Large intestine (tissue), 3 donors: Measurements from ENCODE around the gene PRKCB. TPM values are rescaled to one million over a fixed set of nuclear protein-coding genes. Genes with fewer than 3 reads are reported as not detected.
A peak's percentile ranks its signal among the peaks of the same experiment; 100 is the strongest.

ENCODE experiments used
- DNase-seq, 2 donors: peaks; one replicate each; pipeline versions ENCODE4 v3.0.0 to v3.0.0-alpha.2; 2013
- H3K27ac ChIP-seq: one replicate; pipeline ENCODE4 v1.5.1; 2013; ENCODE audit warnings: low read length
- H3K27me3 ChIP-seq: 2 replicates; pipeline ENCODE4 v1.6.1; 2013; ENCODE audit warnings: low read length; ENCODE audit not compliant: control insufficient read depth, insufficient read depth
- H3K36me3 ChIP-seq: 2 replicates; pipeline ENCODE4 v1.6.1; 2013; ENCODE audit warnings: low read length; ENCODE audit not compliant: control insufficient read depth, insufficient read depth
- H3K4me1 ChIP-seq: one replicate; pipeline ENCODE4 v1.6.1; 2013; ENCODE audit warnings: low read length; ENCODE audit not compliant: control insufficient read depth, insufficient read depth
- H3K4me3 ChIP-seq: one replicate; pipeline ENCODE4 v1.5.1; 2013; ENCODE audit warnings: low read length
- H3K9me3 ChIP-seq: one replicate; pipeline ENCODE4 v1.6.1; 2013; ENCODE audit warnings: mild to moderate bottlenecking, low read depth, low read length, moderate library complexity; ENCODE audit not compliant: control insufficient read depth
- WGBS: methylation state at CpG from one replicate; pipeline ENCODE4 v1.1.5; 2013; ENCODE audit warnings: low lambda C conversion rate; ENCODE audit not compliant: insufficient coverage; 5-methylcytosine and 5-hydroxymethylcytosine counted together
- polyA plus RNA-seq: library from polyadenylated mRNA; unstranded; fragments of 120-200 nt; gene quantifications from one replicate; pipeline ENCODE4 v1.2.1, GENCODE V29; 2013

PRKCB gene
- polyA plus RNA-seq, 1 donor = 3.1 TPM

GRCh38 chr16:24111724-24112302 is 276.0 kb downstream of the PRKCB start:
- Histone ChIP-seq H3K4me1 (no peaks in the 10 kb centered on the region), H3K9me3 (no peaks in the 10 kb centered on the region), H3K27ac (no peak overlapping the region), H3K4me3 (no peak overlapping the region), H3K27me3 (no peaks in the 10 kb centered on the region), H3K36me3 (no peaks in the 10 kb centered on the region)
- DNase-seq = no peak
- 100% methylated on average over 1 of the region's 3 CpGs for WGBS

DNA sequence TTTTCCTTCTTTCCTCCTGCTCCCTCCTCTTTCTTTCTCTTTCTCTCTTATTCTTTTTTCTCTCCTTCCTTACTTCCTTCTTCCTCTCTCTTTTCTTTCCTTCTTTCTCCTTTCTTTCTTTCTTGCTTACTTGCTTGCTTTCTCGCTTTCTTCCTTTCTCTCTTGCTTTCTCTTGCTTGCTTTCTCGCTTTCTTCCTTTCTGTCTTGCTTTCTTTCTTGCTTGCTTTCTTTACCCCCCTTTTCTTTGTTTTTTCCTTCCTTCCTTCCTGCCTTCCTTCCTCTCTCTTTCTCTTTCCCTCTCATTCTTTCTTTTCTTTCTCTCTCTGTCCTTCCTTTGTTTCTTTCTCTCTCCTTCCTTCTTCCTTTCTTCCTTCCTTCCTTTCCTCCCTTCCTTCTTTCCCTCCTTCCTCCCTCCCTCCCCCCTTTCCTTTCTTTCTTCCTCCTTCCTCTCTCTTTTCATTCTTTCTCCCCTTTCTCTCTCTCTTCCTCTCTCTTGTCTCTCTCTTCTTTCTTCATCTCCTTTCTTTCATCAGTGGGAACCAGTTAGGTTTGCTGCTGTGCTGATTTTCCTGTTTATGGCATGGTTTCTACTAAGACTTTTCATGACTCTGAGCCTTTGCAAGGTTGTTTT is 277.4 kb downstream of the PRKCB start:
- Histone ChIP-seq H3K9me3 (no peaks in the 10 kb centered on the region), H3K4me3 (no peak overlapping the region), H3K27me3 (no peaks in the 10 kb centered on the region), H3K36me3 (no peaks in the 10 kb centered on the region), H3K4me1 (no peaks in the 10 kb centered on the region), H3K27ac (no peak overlapping the region)
- DNase-seq = no peak
- 88% methylated on average over 2 of the region's 2 CpGs for WGBS

DNA sequence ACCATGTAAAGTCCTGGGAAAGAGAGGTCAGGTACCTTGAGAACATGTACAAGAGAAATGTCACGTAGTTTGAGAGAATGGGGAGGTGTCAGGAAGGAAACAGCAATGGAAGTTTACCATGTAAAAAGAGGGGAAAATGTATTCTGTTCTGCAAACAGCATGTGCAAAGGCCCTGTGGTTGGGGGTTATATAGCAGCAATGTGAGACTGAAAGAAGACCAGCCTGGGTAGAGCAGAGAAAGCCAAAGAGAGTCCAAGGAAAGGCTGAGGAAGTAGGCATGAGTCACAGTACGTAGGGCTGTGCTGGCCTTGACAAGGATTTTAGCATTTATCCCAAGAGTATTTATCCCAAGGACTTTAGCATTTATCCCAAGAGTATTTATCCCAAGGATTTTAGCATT is 279.1 kb downstream of the PRKCB start:
- peaks cover 5% of the 10 kb centered on the region for H3K27me3 ChIP-seq
- H3K36me3 ChIP-seq = no peaks in the 10 kb centered on the region
- no peak overlapping the region for H3K27ac ChIP-seq
- no peak overlapping the region for H3K4me3 ChIP-seq
- WGBS = 100% methylated on average over 1 of the region's 2 CpGs
- H3K4me1 ChIP-seq = no peaks in the 10 kb centered on the region
- DNase-seq = no peak
- no peaks in the 10 kb centered on the region for H3K9me3 ChIP-seq

- no peak for DNase-seq
- peaks cover 5% of the 10 kb centered on the region for H3K27me3 ChIP-seq
- H3K4me3 ChIP-seq = no peak overlapping the region
- H3K27ac ChIP-seq = no peak overlapping the region
- no peaks in the 10 kb centered on the region for H3K9me3 ChIP-seq
- H3K36me3 ChIP-seq = no peaks in the 10 kb centered on the region
- no peaks in the 10 kb centered on the region for H3K4me1 ChIP-seq
- WGBS = 50% methylated on average over 2 of the region's 10 CpGs
Observed at GRCh38 chr16:24116046-24116776, 280.4 kb downstream of the PRKCB start.

GRCh38 chr16:24116989-24117388 is 281.2 kb downstream of the PRKCB start:
- H3K9me3 ChIP-seq = no peaks in the 10 kb centered on the region
- no peaks in the 10 kb centered on the region for H3K36me3 ChIP-seq
- 17% methylated on average over 1 of the region's 9 CpGs for WGBS
- H3K27ac ChIP-seq = no peak overlapping the region
- no peaks in the 10 kb centered on the region for H3K4me1 ChIP-seq
- DNase-seq = peak in 1 of 2 donors; percentile 11
- peaks cover 5% of the 10 kb centered on the region for H3K27me3 ChIP-seq
- no peak overlapping the region for H3K4me3 ChIP-seq

DNA sequence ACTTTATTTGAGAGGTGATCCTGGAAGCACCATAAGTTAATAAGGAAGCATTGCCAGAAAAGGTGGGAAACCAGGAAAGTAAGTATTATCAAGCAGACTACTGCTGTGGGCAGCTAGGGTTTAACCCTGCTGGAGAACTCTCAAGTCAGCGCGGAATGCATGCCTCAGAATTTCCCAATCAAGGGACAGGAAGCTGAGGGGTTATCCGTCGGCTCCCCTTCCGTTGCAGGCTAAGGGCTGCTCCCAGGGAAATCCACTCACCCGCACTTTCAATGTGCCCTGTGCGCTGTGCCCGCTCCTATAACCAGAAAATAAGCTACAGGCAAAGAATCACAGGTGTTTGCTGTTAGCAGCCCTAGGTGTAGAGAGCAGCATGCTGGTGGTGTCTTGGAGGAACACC is 281.9 kb downstream of the PRKCB start:
- no peaks in the 10 kb centered on the region for H3K9me3 ChIP-seq
- H3K27me3 ChIP-seq = peaks cover 5% of the 10 kb centered on the region
- no peak overlapping the region for H3K4me3 ChIP-seq
- DNase-seq = no peak
- H3K27ac ChIP-seq = no peak overlapping the region
- no peaks in the 10 kb centered on the region for H3K36me3 ChIP-seq
- WGBS = no CpG with 5 or more reads among the region's 8 CpGs
- no peaks in the 10 kb centered on the region for H3K4me1 ChIP-seq

DNA sequence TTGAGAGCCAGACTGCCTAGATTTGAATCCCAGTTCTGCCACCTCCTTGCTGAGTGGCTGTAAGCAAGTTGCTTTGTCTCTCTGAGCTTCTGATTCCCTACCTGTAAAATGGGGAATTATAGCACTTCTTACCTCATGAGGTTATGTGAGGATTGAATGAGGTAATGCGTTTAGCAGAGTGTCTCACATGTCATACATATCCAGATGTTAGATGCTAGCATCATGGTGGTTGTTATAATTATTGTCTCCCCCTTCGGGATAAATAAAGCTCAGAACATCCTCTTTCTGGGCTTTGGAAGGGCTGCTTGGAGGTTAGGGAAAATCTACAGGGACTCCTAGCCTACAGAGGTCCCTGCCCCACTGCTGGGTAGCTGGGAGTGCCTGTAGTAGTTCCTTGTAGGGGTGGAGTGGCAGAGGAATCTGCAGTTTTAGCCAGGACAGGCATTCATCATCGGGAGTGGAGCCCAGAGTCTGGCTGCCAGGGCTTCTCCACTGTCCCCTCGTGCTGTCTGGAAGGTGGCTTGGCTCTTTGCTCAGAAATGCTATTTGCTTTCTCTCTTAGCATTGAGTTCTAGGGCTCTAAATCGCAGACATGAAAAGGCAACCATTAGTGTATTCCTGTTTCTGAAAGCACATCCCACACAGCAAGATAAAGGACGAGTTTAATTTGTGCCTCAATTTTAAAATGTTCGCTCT is 282.5 kb downstream of the PRKCB start:
- Histone ChIP-seq H3K27me3 (peaks cover 5% of the 10 kb centered on the region), H3K4me1 (no peaks in the 10 kb centered on the region), H3K36me3 (no peaks in the 10 kb centered on the region), H3K27ac (no peak overlapping the region), H3K9me3 (no peaks in the 10 kb centered on the region), H3K4me3 (no peak overlapping the region)
- DNase-seq = no peak
- 20% methylated on average over 1 of the region's 7 CpGs for WGBS

DNA sequence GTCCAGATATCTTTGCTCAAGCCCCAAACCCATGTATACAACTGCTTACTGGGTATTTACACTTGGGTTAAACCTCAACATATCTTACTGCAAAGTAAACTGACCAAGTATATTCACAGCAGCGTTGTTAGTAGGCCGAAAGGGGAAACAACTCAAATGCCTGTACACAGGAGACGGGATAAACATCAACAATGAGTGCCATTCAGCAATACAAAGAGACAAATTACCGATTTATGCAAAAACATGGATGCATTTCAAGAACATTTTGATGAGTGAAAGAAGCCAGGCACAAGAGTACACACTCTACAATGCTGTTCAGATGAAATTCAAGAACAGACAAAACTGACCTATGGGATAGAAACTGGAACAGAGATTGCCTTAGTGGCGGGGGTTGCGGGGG is 284.0 kb downstream of the PRKCB start:
- H3K4me1 ChIP-seq = no peaks in the 10 kb centered on the region
- no peak overlapping the region for H3K4me3 ChIP-seq
- no peaks in the 10 kb centered on the region for H3K36me3 ChIP-seq
- DNase-seq = no peak
- H3K27me3 ChIP-seq = peaks cover 5% of the 10 kb centered on the region
- H3K9me3 ChIP-seq = no peaks in the 10 kb centered on the region
- H3K27ac ChIP-seq = no peak overlapping the region
- WGBS = 72% methylated on average over 3 of the region's 6 CpGs

- no peak overlapping the region for H3K4me3 ChIP-seq
- no CpG with 5 or more reads among the region's 1 CpG for WGBS
- H3K27me3 ChIP-seq = peaks cover 5% of the 10 kb centered on the region
- H3K4me1 ChIP-seq = no peaks in the 10 kb centered on the region
- no peak overlapping the region for H3K27ac ChIP-seq
- no peaks in the 10 kb centered on the region for H3K9me3 ChIP-seq
- DNase-seq = no peak
- no peaks in the 10 kb centered on the region for H3K36me3 ChIP-seq
Observed at GRCh38 chr16:24123275-24123674, 287.5 kb downstream of the PRKCB start.

GRCh38 chr16:24124291-24124690 is 288.5 kb downstream of the PRKCB start:
- no peak overlapping the region for H3K27ac ChIP-seq
- peaks cover 2% of the 10 kb centered on the region for H3K27me3 ChIP-seq
- H3K36me3 ChIP-seq = no peaks in the 10 kb centered on the region
- H3K4me3 ChIP-seq = no peak overlapping the region
- DNase-seq = no peak
- no CpG with 5 or more reads among the region's 7 CpGs for WGBS
- H3K9me3 ChIP-seq = no peaks in the 10 kb centered on the region
- no peaks in the 10 kb centered on the region for H3K4me1 ChIP-seq
